GM12873 (cell line): ENCODE results near the gene RRP1.

ENCODE experiments used
- TF ChIP-seq, protein P1 (sequence below): IDR thresholded peaks from 2 replicates; pipeline ENCODE4 v1.5.1; 2012; ENCODE audit warnings: low read depth, mild to moderate bottlenecking, moderate library complexity, low read length, control low read depth; ENCODE audit not compliant: insufficient read depth; ENCODE audit errors: missing control alignments

The RRP1 gene

DNA sequence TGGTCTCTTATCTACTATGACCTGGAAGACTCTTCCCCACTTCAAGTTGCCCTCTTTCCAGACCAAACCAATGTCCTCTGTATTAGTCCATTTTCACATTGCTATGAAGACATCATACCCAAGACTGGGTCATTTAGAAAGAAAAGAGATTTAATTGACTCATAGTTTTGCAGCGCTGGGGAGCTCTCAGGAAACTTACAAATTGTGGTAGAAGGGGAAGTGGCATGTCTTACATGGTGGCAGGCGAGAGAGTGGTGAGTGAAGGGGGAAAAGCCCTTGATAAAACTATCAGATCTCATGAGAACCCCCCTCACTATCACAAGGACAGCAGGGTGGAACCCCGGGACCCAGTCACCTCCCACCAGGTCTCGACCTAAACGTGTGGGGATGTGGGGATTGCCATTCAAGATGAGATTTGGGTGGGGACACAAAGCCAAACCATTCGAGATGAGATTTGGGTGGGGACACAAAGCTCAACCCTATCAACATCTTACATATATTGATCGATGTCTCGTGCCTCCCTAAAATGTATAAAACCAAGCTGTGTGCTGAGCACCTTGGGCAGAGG lies 61.4 kb downstream of the RRP1 start:
- TF ChIP-seq, protein P1, sequence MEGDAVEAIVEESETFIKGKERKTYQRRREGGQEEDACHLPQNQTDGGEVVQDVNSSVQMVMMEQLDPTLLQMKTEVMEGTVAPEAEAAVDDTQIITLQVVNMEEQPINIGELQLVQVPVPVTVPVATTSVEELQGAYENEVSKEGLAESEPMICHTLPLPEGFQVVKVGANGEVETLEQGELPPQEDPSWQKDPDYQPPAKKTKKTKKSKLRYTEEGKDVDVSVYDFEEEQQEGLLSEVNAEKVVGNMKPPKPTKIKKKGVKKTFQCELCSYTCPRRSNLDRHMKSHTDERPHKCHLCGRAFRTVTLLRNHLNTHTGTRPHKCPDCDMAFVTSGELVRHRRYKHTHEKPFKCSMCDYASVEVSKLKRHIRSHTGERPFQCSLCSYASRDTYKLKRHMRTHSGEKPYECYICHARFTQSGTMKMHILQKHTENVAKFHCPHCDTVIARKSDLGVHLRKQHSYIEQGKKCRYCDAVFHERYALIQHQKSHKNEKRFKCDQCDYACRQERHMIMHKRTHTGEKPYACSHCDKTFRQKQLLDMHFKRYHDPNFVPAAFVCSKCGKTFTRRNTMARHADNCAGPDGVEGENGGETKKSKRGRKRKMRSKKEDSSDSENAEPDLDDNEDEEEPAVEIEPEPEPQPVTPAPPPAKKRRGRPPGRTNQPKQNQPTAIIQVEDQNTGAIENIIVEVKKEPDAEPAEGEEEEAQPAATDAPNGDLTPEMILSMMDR: no peak

DNA sequence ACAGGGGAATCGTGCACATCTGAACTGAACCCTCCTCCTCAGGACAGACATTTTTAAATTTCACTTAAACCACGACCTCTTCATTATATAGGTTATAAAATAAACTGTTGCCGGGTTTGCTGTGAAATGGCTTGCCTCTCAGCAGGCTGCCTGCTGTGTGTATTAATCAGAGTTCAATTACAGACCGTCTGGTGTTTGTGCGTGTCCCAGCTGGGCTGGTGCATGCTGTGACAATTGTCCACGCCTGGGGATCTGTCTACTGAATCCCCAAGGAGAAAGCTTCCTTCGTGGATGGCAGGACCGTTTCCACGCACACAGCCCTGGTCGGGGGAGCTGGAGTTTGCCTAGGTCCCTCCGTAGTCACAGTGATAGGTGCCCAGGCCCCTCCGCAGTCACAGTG lies 62.2 kb downstream of the RRP1 start:
- TF ChIP-seq, protein P1: no peak

DNA sequence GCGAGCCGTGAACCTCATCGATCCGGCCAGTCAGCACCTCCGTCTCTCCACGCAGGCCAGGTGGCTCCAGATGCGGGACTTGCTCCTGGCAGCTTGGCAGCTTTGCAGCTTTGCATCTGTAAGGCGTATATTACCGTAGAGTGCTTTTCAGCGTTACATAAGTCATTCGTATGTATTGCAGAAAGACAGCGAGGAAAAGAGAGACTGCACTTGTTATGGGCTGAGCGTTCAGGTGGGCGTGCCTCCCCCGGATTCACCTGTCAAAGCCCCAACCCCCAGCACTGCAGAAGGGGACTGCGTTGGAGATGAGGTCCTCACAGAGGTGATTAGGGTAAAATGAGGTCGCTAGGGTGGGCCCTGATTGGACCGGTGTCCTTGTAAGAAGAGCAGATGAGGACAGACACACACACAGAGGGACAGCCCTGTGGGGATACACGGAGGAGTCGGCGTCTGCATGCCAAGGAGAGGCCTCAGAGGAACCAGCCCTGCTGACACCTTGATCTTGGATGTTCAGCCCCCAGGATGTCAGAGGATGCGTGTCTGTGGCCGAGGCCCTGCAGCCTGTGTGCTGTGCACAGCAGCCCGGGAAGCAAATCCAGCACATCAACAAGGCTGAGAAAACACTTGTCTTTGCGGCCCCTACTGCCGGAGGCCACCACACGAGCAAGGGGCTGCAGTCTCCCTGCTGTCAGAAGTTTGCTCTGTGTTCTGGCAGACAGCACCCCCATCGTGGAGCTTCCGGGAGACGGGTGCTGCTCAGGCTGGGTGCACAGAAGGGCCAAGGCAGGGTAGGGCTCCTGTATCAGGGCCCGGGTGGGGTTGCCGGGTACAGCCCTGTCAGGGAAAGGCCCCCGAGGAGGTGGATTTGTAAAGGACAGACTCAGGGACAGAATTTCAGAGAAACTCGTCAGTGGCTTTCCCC lies 64.7 kb downstream of the RRP1 start:
- TF ChIP-seq, protein P1: no peak
